Erythroblast (primary cell): Measurements from ENCODE around the gene C17orf114.

ENCODE experiments used
- GATA1 ChIP-seq: IDR thresholded peaks from 2 replicates; pipeline ENCODE4 v1.6.1; 2011; ENCODE audit warnings: low read depth, mild to moderate bottlenecking, control low read depth, low read length, moderate library complexity
- POLR2A ChIP-seq: IDR thresholded peaks from 2 replicates; pipeline ENCODE4 v1.6.1; 2011; ENCODE audit warnings: mild to moderate bottlenecking, low read length

- TF ChIP-seq POLR2A (no peak), GATA1 (no peak)
Observed at GRCh38 chr17:4811471-4811870, 9.3 kb upstream of the C17orf114 start.
